Brain microvascular endothelial cell (primary cell): Measurements from ENCODE around the gene NTM.
A peak's percentile ranks its signal among the peaks of the same experiment; 100 is the strongest.

Experiments used
- DNase-seq: peaks from one replicate; pipeline ENCODE4 v3.0.0-alpha.2; 2020
- H3K27ac ChIP-seq: fragments of 250-450 bp; sonication (Bioruptor Pico); 2 replicates; pipeline ENCODE4 v1.5.1; 2020; ENCODE audit warnings: mild to moderate bottlenecking, moderate library complexity
- H3K27me3 ChIP-seq: fragments of 250-450 bp; sonication (Bioruptor Pico); replicated peaks from 2 replicates; pipeline ENCODE4 v1.5.1; 2020; ENCODE audit warnings: mild to moderate bottlenecking
- H3K36me3 ChIP-seq: fragments of 250-450 bp; sonication (Bioruptor Pico); replicated peaks from 2 replicates; pipeline ENCODE4 v1.5.1; 2020; ENCODE audit warnings: mild to moderate bottlenecking
- H3K4me3 ChIP-seq: 2 replicates; pipeline ENCODE4 v1.5.1; 2011; ENCODE audit warnings: low read depth, mild to moderate bottlenecking, control low read depth, low read length, moderate library complexity
- CTCF ChIP-seq: IDR thresholded peaks from 2 replicates; pipeline ENCODE4 v1.5.1; 2011; ENCODE audit warnings: low read depth, mild to moderate bottlenecking, moderate library complexity, low read length, control low read depth, inconsistent platforms; ENCODE audit errors: missing control alignments
- in situ Hi-C: cut with HindIII; loops from 2 replicates; pipeline ENCODE4 v1.10.0; 2017; ENCODE audit warnings: low sequenced_read_pairs, low pct_ligation_motif_present

The NTM gene

GRCh38 chr11:131583938-131584337, 213.5 kb downstream of the NTM start:
- Histone ChIP-seq H3K4me3 (no peak overlapping the region), H3K27ac (no peak overlapping the region), H3K27me3 (no peaks in the 10 kb centered on the region), H3K36me3 (no peaks in the 10 kb centered on the region)
- no peak for TF ChIP-seq CTCF
- in situ Hi-C loops = no loop called here
- DNase-seq = no peak

- in situ Hi-C loops = no loop called here
- H3K27ac ChIP-seq = no peak overlapping the region
- H3K27me3 ChIP-seq = no peaks in the 10 kb centered on the region
- H3K36me3 ChIP-seq = no peaks in the 10 kb centered on the region
- TF ChIP-seq CTCF = peak; percentile 63
- DNase-seq = no peak
- H3K4me3 ChIP-seq = no peak overlapping the region
Measured at GRCh38 chr11:131584785-131585592, 214.6 kb downstream of the NTM start.

GRCh38 chr11:131588057-131588456, 217.6 kb downstream of the NTM start:
- H3K27me3 ChIP-seq = no peaks in the 10 kb centered on the region
- no peak overlapping the region for H3K27ac ChIP-seq
- no peak overlapping the region for H3K4me3 ChIP-seq
- TF ChIP-seq CTCF = no peak
- no peak for DNase-seq
- in situ Hi-C loops = no loop called here
- H3K36me3 ChIP-seq = no peaks in the 10 kb centered on the region

GRCh38 chr11:131591051-131591461, 220.6 kb downstream of the NTM start:
- no peak for DNase-seq
- in situ Hi-C loops = no loop called here
- no peaks in the 10 kb centered on the region for H3K36me3 ChIP-seq
- no peak for TF ChIP-seq CTCF
- H3K27me3 ChIP-seq = no peaks in the 10 kb centered on the region
- H3K4me3 ChIP-seq = no peak overlapping the region
- H3K27ac ChIP-seq = no peak overlapping the region

GRCh38 chr11:131592152-131592551, 221.7 kb downstream of the NTM start:
- no peak for DNase-seq
- in situ Hi-C loops = no loop called here
- TF ChIP-seq CTCF = no peak

GRCh38 chr11:131592734-131593133, 222.3 kb downstream of the NTM start:
- DNase-seq = no peak
- Histone ChIP-seq H3K27me3 (no peaks in the 10 kb centered on the region), H3K36me3 (no peaks in the 10 kb centered on the region), H3K27ac (no peak overlapping the region), H3K4me3 (no peak overlapping the region)
- in situ Hi-C loops = no loop called here
- TF ChIP-seq CTCF = no peak

More at GRCh38 chr11:131592152-131592551, 221.7 kb downstream of the NTM start:
- Histone ChIP-seq H3K27me3 (no peaks in the 10 kb centered on the region), H3K27ac (no peak overlapping the region), H3K36me3 (no peaks in the 10 kb centered on the region), H3K4me3 (no peak overlapping the region)
